AG09319 (cell line): ENCODE results near the gene POLR3B.
A peak's percentile ranks its signal among the peaks of the same experiment; 100 is the strongest.

Experiments
- DNase-seq: peaks from one replicate; pipeline ENCODE4 v3.0.0-alpha.2; 2010; ENCODE audit warnings: low read depth; ENCODE audit errors: extremely low read depth
- TF ChIP-seq, protein P1 (sequence below): IDR thresholded peaks from 2 replicates; pipeline ENCODE4 v1.5.1; 2011; ENCODE audit warnings: low read depth, mild to moderate bottlenecking, inconsistent platforms, low read length, moderate library complexity

The POLR3B gene

DNA sequence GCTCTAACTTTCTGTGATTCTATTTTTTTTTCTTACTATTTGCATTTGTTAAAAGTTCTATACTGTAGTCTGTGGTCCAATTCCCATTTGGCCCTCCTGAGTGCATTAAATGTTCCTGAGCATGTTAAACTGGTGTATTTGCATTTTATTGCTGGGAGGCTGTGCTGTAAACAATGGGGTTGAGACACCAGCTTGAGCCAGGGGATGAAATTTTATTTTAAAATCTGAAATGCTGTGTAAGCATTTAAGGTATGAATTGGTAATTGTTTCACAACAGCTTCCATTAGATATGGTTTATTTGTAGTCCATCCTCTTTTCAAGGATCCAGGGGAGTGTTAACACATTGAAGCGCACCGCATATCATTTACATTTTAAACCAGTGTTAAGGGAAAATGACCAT is 135.3 kb downstream of the POLR3B start:
- TF ChIP-seq, protein P1, sequence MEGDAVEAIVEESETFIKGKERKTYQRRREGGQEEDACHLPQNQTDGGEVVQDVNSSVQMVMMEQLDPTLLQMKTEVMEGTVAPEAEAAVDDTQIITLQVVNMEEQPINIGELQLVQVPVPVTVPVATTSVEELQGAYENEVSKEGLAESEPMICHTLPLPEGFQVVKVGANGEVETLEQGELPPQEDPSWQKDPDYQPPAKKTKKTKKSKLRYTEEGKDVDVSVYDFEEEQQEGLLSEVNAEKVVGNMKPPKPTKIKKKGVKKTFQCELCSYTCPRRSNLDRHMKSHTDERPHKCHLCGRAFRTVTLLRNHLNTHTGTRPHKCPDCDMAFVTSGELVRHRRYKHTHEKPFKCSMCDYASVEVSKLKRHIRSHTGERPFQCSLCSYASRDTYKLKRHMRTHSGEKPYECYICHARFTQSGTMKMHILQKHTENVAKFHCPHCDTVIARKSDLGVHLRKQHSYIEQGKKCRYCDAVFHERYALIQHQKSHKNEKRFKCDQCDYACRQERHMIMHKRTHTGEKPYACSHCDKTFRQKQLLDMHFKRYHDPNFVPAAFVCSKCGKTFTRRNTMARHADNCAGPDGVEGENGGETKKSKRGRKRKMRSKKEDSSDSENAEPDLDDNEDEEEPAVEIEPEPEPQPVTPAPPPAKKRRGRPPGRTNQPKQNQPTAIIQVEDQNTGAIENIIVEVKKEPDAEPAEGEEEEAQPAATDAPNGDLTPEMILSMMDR = no peak
- DNase-seq = no peak

DNA sequence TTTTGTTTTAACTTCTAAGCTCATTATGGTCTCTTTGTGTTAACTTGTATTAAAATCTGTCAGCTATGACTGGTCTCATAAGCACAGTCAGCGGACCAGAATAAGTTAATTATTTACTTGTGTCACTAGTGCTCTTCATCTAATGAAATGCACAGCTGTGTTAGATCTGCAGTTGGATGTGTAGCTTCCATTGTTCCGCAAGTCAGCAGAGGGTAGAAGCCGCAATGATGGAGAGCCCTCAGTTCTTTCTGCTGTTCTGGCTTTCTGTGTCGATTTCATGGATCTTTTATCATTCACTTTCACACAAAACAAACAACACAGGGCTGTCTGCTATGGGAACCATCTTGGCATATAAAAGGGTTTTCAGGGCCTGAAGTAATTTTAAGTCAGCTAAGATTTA is 136.0 kb downstream of the POLR3B start:
- TF ChIP-seq, protein P1 = no peak
- DNase-seq = no peak

DNA sequence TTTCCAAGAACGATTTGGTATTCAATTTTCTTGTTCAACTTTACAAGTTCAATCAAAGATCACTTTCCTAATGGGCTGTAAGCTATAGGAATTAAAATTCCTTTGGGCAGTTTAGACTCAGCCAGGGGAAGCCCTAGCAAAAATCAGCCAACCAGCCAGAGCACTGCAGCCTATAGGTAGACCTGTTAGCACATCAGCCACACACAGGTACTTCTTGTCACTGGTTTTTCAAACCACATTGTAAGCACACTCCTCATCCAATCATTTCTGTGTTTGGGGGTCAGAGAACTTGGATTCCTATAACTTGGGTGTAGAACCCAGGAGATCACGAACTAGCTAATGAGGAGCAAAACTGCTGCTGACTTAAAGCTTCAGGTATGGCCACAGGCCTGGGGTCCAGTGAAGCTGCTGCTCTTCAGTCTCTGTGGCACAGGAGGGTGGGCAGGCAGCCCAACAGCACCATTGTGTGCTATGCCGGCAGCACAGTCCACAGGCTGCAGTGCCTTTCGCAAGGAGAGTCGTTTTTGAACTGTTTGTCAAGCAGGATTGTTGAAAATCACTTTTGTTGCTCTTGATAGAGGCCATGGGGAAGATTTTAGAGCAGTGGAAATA is 137.9 kb downstream of the POLR3B start:
- TF ChIP-seq, protein P1 = no peak
- DNase-seq = no peak

DNA sequence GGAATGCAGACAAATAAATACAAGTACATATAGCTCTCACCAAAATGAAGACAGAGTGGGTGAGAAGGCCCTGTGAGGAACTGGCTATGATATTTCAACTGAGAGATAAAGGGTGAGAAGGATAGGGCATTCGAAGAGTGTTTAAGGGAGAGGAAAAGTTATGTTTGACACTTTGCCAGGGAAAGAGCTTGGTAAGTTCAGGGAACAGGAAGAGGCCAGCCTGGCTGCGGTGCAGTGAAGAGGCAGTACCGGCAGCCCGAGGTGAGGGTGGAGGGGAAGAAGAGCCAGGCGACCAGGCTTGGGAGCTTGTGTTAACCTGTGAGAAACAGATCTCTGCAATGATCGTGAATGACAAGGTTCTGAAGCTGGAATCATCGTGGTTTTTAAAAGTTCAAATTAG is 140.5 kb downstream of the POLR3B start:
- no peak for DNase-seq
- TF ChIP-seq, protein P1 = no peak

DNA sequence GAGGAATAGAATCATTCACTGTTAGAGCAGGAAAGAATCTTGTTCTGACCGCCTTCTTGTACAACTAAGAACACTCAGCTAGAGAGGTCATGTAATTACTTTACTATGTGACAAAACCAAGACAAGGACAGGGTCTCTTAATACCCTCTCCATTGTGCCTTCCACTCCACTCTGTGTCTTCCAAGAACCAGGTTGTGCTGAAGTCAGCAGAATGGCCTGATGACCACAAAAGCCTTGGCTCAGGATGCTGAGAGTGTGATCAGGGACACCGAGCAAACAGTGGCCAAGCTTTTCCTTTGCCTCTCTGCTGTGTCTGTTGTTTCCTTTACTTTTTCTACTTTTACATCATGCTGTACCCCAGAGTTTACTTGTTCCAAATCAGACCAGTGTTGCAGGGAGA is 142.1 kb downstream of the POLR3B start:
- DNase-seq = no peak
- TF ChIP-seq, protein P1 = no peak

DNA sequence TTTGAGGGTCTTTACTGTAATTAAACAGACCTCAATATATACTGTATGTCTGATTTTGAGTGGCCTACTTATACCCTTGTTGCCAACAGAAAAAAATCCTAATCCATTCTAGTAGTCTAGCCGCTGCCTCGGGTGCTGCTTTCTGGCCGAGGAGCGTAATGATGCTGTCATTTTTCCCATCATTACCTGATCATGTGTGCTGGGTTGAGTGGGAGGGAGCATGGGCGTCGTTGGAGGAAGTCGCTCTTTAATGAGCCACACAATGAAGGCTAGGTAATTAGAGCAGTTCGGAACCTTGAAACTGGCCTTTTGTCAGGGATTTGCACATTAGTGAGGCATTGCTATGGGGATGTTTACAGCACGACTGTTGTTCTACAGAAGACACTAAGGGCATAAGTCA is 149.1 kb downstream of the POLR3B start:
- no peak for DNase-seq
- TF ChIP-seq, protein P1 = no peak

DNA sequence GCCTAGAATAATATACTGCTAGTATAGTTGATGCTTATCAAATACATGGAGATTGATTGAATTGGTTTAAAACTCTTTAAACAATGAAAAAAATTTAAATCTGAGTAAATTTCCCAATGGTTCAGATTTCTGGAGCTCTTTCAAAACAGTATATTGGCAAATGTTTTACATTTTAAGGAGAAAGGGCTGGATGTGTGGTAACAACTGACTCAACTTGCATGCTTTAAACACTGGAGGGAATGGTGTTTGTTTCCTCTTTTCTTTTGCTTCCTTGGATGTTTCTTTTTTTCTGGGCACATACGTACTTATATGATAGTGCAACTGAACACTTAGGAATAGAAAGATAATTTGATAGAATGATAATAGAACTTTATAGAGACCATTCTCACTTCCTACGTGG is 151.4 kb downstream of the POLR3B start:
- TF ChIP-seq, protein P1 = no peak

More for the DNA sequence above, 151.4 kb downstream of the POLR3B start:
- DNase-seq = peak; percentile 2
